GM12872 (cell line): ENCODE results near the gene NRIP1.

Source experiments
- TF ChIP-seq, protein P1 (sequence below): IDR thresholded peaks from 3 replicates; pipeline ENCODE4 v1.5.1; 2011; ENCODE audit warnings: low read depth, mild to moderate bottlenecking, low read length, moderate library complexity; ENCODE audit not compliant: insufficient read depth

Gene NRIP1

DNA sequence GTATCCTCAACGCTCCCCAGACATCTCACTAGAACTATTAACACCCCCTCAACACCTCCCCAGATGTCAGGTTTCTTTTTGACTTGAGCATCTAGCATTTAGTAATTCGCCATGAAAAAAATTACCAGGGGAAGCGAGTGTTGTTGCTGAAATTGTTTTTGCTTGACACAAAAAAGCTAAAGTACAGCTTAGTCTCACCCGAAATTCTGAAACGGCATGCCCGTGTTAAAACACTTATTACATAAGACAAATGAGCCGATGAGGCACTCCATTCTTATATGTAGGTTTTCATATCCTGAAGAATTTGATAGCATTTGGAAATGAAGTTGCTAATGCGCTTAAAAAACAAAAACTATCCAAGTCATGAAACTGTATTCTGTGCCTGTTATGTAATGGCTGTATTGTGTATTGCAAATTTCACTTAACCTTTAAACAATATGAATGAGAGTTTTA, 1.3 kb upstream of the NRIP1 start:
- TF ChIP-seq, protein P1, sequence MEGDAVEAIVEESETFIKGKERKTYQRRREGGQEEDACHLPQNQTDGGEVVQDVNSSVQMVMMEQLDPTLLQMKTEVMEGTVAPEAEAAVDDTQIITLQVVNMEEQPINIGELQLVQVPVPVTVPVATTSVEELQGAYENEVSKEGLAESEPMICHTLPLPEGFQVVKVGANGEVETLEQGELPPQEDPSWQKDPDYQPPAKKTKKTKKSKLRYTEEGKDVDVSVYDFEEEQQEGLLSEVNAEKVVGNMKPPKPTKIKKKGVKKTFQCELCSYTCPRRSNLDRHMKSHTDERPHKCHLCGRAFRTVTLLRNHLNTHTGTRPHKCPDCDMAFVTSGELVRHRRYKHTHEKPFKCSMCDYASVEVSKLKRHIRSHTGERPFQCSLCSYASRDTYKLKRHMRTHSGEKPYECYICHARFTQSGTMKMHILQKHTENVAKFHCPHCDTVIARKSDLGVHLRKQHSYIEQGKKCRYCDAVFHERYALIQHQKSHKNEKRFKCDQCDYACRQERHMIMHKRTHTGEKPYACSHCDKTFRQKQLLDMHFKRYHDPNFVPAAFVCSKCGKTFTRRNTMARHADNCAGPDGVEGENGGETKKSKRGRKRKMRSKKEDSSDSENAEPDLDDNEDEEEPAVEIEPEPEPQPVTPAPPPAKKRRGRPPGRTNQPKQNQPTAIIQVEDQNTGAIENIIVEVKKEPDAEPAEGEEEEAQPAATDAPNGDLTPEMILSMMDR: no peak

DNA sequence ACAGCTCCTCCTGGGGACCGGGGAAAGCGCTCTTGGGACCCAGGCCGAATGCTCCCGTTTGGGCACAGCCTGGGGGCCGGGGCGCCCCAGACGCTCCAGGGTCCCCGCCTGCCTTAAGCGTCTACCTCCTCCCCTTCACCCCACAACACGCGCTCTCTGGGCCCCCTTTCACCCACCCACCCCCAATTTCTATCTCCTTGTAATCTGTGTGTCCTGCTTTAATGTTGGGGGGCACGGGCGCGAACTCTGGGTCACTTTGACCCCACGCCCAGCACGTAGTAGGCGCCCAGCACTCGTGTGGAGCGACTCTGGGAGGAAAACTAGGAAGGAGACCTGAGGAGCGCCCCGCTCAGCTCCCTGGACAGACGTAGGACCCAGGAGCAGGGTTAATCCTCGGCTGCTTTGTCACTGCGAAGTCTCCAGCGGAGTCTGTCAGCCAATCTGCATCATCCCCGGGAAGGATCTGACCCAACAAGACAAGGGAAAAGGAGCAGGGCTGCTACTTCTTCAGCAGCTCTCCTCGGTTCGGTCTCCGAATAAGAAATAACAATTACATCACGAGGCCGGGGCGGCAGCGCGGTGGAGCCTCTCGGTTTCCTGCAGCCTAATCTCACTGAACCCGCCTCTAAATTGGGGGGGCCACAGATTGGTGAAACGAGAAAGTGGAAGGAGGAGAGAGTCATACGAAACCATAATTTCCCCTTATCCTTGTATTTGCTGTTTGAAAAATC, 757 bp upstream of the NRIP1 start:
- TF ChIP-seq, protein P1: no peak

DNA sequence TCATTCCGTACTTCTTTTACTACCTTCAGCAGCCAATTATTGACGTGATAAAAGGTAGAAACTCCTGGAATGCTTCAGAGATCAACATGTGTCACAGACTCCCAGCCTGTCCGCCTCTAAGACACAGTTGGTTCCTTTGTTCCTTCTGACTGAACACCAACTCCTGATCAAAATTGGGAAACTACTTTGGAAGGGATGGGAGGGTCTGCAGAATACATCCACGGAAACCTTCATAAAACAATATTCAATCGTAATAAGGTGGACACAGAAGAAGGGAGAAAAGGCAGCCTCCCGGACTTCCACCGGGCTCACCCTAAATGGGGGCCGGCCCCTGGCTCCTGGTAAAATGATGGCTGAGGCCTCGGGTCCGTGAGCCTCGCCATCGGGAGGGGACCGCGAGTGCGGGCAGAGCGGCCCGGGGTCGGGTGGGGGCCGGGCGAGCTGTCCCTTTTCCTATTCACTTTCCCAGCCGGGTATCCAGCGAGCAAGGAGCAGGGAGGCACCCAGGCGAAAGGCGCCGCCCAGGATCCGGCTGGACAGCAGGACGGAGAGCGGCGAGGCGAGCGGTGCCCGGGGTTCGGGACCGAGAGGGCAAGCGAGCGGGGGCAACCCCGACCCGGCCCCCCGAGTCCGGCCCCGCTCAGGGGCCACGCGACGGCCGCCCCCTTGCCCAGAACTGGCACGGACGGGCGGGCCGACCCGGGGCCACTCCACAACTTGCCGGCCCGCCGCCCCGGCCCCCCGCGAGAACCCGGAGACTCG, 805 bp downstream of the NRIP1 start:
- TF ChIP-seq, protein P1: no peak

DNA sequence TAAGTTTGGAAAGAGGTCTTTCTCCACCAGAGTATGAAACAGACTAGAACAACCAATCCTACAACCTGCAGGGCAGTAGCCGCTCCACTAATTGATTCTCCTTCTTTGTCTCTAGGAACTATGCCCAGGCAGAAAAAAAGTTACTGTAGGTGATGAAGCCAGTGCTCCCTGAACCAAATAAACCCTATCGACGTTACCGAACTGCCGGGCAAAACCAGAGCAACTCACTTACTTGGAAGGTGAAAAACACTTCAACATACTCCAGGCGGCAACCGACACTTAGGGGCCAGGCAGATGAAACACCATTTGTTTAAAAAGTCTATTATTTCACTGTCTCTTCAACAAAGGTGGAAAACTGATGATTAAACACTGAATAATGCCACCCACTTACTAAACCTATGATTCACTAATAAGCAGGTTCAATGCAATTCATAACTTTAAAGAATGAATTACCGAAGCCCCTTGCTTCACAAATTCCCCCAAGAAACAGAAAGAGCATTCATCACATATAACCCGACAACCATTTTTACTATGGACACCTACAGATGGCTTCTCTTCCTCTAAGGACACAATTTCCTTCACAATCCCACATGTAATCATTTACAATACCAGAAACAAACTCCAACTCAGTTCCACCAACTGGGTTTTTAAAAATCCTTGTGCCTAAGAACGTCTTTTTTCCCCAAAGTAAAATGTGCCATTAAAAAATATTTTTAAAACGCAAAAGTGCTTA, 1.6 kb downstream of the NRIP1 start:
- TF ChIP-seq, protein P1: no peak

DNA sequence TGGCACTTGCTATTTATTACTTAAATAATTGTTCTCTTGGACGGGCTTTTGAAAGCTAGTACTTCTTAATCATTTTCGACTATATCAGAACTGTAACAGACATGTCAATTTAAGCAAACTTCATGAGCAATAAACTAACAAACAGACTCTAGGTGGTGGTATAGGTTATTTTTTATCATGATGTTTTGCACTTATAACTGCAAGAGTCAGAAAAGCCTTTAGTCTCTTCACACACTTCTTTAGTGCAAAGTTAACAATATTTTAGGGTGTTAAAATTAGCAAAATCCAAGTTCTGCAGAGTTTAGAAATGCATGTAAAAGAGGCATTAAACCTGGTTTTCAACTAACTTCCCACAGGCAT, 2.2 kb downstream of the NRIP1 start:
- TF ChIP-seq, protein P1: no peak

DNA sequence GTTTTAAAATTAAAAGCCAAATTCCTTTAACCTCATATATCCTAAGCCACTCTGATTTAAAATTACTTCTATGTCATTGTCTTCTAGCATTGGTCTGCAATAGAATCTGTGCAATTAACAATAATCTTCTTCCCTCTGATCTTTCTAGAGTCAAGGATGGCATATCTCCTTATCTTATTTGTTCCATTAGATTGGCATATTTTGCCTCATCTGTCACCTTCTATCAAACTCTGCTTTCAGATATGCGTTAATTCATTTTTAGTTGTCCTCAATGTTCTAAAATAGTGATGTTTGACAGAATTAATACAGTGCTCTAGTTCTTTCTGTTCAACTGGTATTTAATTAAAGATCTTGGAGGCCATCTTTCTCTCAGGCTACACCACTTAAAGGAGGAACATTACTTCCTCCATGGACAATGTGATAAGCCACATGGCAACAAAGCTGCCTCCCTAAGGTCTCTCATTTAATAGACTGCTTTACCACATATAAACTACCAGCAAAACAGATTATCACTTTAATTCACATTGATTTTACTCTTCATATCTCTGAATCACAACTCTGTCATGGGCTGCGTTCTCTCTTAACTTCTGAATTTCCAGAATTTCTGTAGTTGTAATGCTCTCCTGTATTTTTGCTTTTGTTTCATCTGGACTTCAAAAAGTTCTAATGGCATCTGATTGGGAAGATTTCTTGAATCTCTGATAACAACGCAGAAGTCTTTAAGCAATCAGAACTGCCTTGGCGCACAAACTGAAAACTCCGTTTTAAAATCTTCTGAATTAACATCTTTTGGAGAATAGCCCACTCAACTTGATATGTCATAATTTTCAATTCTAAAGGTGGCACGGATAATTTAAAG, 2.8 kb downstream of the NRIP1 start:
- TF ChIP-seq, protein P1: no peak
